NCI-H2107 treated with DMSO at 0.1 percent for 48 hours (cell line): ENCODE data around the gene MAGI2.
"Not testable (repeated sequence)": the region's sequence is repeated elsewhere in the genome, so short reads cannot be mapped to it uniquely, and the experiment has no call there.

ENCODE experiments used
- DNase-seq: peaks from one replicate; lab custom pipeline; 2025; ENCODE audit not compliant: unreplicated experiment; lab: John Stamatoyannopoulos, UW

MAGI2 gene

GRCh38 chr7:79176859-79177477 is 276.5 kb downstream of the MAGI2 start:
- peak; percentile 28 for DNase-seq

- DNase-seq, result no peak
Measured at GRCh38 chr7:79175374-79175773, 278.1 kb downstream of the MAGI2 start.

GRCh38 chr7:79165225-79165624 is 288.2 kb downstream of the MAGI2 start:
- DNase-seq, result no peak

- DNase-seq, result no peak
Measured at GRCh38 chr7:79159040-79159664, 294.3 kb downstream of the MAGI2 start.

- no peak for DNase-seq
Measured at GRCh38 chr7:79157281-79157680, 296.2 kb downstream of the MAGI2 start.

GRCh38 chr7:79149831-79150230 is 303.6 kb downstream of the MAGI2 start:
- no peak for DNase-seq

- no peak for DNase-seq
Measured at GRCh38 chr7:79142706-79143105, 310.8 kb downstream of the MAGI2 start.

GRCh38 chr7:79141252-79141651 is 312.2 kb downstream of the MAGI2 start:
- no peak for DNase-seq

GRCh38 chr7:79137942-79138341 is 315.5 kb downstream of the MAGI2 start:
- no peak for DNase-seq

- no peak for DNase-seq
Measured at GRCh38 chr7:79132844-79133451, 320.5 kb downstream of the MAGI2 start.

- no peak for DNase-seq
Measured at GRCh38 chr7:79130715-79131114, 322.8 kb downstream of the MAGI2 start.

GRCh38 chr7:79124331-79124730 is 329.1 kb downstream of the MAGI2 start:
- DNase-seq, result no peak

- DNase-seq, result no peak
Measured at GRCh38 chr7:79118143-79118542, 335.3 kb downstream of the MAGI2 start.

GRCh38 chr7:79096361-79096805 is 357.1 kb downstream of the MAGI2 start:
- no peak for DNase-seq

GRCh38 chr7:79093421-79093820 is 360.0 kb downstream of the MAGI2 start:
- no peak for DNase-seq

- DNase-seq, result no peak
Measured at GRCh38 chr7:79091661-79092060, 361.8 kb downstream of the MAGI2 start.

- no peak for DNase-seq
Measured at GRCh38 chr7:79091011-79091410, 362.5 kb downstream of the MAGI2 start.

GRCh38 chr7:79090543-79090942 is 362.9 kb downstream of the MAGI2 start:
- no peak for DNase-seq

- no peak for DNase-seq
Measured at GRCh38 chr7:79084423-79084822, 369.0 kb downstream of the MAGI2 start.

- DNase-seq, result no peak
Measured at GRCh38 chr7:79079919-79080554, 373.4 kb downstream of the MAGI2 start.

- no peak for DNase-seq
Measured at GRCh38 chr7:79078273-79078672, 375.2 kb downstream of the MAGI2 start.

GRCh38 chr7:79071187-79071586 is 382.3 kb downstream of the MAGI2 start:
- DNase-seq, result not testable (repeated sequence)
